HepG2 (cell line): ENCODE results near the gene CCDC116. TPM values are rescaled to one million over a fixed set of nuclear protein-coding genes. Genes with fewer than 3 reads are reported as not detected.

Source experiments
- ASH2L ChIP-seq: fragments of 300-600, 200-600 bp; sonication (generic); IDR thresholded peaks from 2 replicates; pipeline ENCODE4 v1.7.0; 2017; ENCODE audit warnings: low read depth, mild to moderate bottlenecking, moderate library complexity, mixed read lengths, low read length; ENCODE audit not compliant: insufficient read length
- EP300 ChIP-seq, 3 experiments: sonication (generic) in 1 of 3; formaldehyde crosslinking in 1 of 3; IDR thresholded peaks; 2 replicates each; pipeline versions ENCODE4 v1.5.1 to v1.6.1; 2011 to 2020; ENCODE audit warnings: low read depth in 2 of 3, low read length in 2 of 3, borderline replicate concordance in 1 of 3, improper control_type of control experiment in 1 of 3, mild to moderate bottlenecking in 1 of 3, missing genetic modification reagents in 1 of 3, moderate library complexity in 1 of 3
- FOXA3 ChIP-seq: IDR thresholded peaks from 2 replicates; pipeline ENCODE4 v1.6.1; 2016; ENCODE audit warnings: missing genetic modification reagents, missing compliant biosample characterization
- FOXK1 ChIP-seq: sonication (generic); formaldehyde crosslinking; IDR thresholded peaks from 2 replicates; pipeline ENCODE4 v1.4.0; 2020; ENCODE audit warnings: low read depth, missing genetic modification reagents, borderline replicate concordance
- ISL2 ChIP-seq: sonication (generic); formaldehyde crosslinking; IDR thresholded peaks from 2 replicates; pipeline ENCODE4 v1.5.0; 2020; ENCODE audit warnings: missing genetic modification reagents
- MAFF ChIP-seq: IDR thresholded peaks from 2 replicates; pipeline ENCODE4 v1.6.1; 2011; ENCODE audit warnings: low read depth, low read length, improper control_type of control experiment
- NCOA2 ChIP-seq: sonication (generic); formaldehyde crosslinking; IDR thresholded peaks from 2 replicates; pipeline ENCODE4 v1.8.0; 2022; ENCODE audit warnings: inconsistent platforms
- NONO ChIP-seq, 2 experiments: fragments of 450-650 bp in 1 of 2; sonication (generic) in 1 of 2; formaldehyde crosslinking in 1 of 2; IDR thresholded peaks in 1 of 2; conservative IDR thresholded peaks in 1 of 2; 2 replicates each; pipeline versions ENCODE4 v1.6.1 to v1.8.0; 2017 to 2022; ENCODE audit warnings: mild to moderate bottlenecking in 1 of 2, missing genetic modification reagents in 1 of 2, moderate library complexity in 1 of 2
- PHF20 ChIP-seq: sonication (generic); formaldehyde crosslinking; IDR thresholded peaks from 2 replicates; pipeline ENCODE4 v1.5.0; 2020; ENCODE audit warnings: mild to moderate bottlenecking, missing genetic modification reagents
- POLR2A ChIP-seq, 2 experiments: IDR thresholded peaks; 2 replicates each; pipeline ENCODE4 v1.6.1; 2011; ENCODE audit warnings: low read depth in 2 of 2, low read length in 2 of 2, mild to moderate bottlenecking in 1 of 2, moderate library complexity in 1 of 2; ENCODE audit not compliant: insufficient read depth in 1 of 2
- SMAD1 ChIP-seq: sonication (generic); formaldehyde crosslinking; IDR thresholded peaks from 2 replicates; pipeline ENCODE4 v1.4.0; 2020; ENCODE audit warnings: missing genetic modification reagents, low read depth, mild to moderate bottlenecking, borderline replicate concordance
- SP5 ChIP-seq: IDR thresholded peaks from 2 replicates; pipeline ENCODE4 v1.6.1; 2016; ENCODE audit warnings: low read depth, borderline replicate concordance
- ZC3H4 ChIP-seq: sonication (generic); formaldehyde crosslinking; IDR thresholded peaks from 2 replicates; pipeline ENCODE4 v1.4.0; 2020; ENCODE audit warnings: missing genetic modification reagents, borderline replicate concordance
- ZIK1 ChIP-seq: sonication (generic); formaldehyde crosslinking; IDR thresholded peaks from 2 replicates; pipeline ENCODE4 v1.5.0; 2020; ENCODE audit warnings: mild to moderate bottlenecking, low read depth, missing genetic modification reagents, borderline replicate concordance
- ZNF12 ChIP-seq: sonication (generic); formaldehyde crosslinking; IDR thresholded peaks from 2 replicates; pipeline ENCODE4 v1.5.0; 2020; ENCODE audit warnings: missing genetic modification reagents
- ZNF350 ChIP-seq: sonication (generic); formaldehyde crosslinking; IDR thresholded peaks from 2 replicates; pipeline ENCODE4 v1.4.0; 2020; ENCODE audit warnings: mild to moderate bottlenecking, low read depth, missing genetic modification reagents, borderline replicate concordance
- ZNF598 ChIP-seq: sonication (generic); formaldehyde crosslinking; IDR thresholded peaks from 2 replicates; pipeline ENCODE4 v1.5.1; 2020; ENCODE audit warnings: mild to moderate bottlenecking, missing genetic modification reagents, borderline replicate concordance
- ZNF709 ChIP-seq: sonication (generic); formaldehyde crosslinking; IDR thresholded peaks from 2 replicates; pipeline ENCODE4 v1.5.0; 2020; ENCODE audit warnings: mild to moderate bottlenecking, missing genetic modification reagents
- ZNF749 ChIP-seq: sonication (generic); formaldehyde crosslinking; IDR thresholded peaks from 2 replicates; pipeline ENCODE4 v1.8.0; 2022; ENCODE audit warnings: mild to moderate bottlenecking, missing genetic modification reagents, moderate library complexity, borderline replicate concordance
- ZNF761 ChIP-seq: sonication (generic); formaldehyde crosslinking; conservative IDR thresholded peaks from 2 replicates; pipeline ENCODE4 v1.4.0; 2020; ENCODE audit warnings: mild to moderate bottlenecking, missing genetic modification reagents
- polyA plus RNA-seq, 8 experiments: library from polyadenylated mRNA; depleted of rRNA in 3 of 8; stranded (reverse) in 7 of 8; unstranded in 1 of 8; fragments of >200 nt; fragmentation: Illumina TruSeq in 4 of 8; extraction: Trizol in 4 of 8; gene quantifications; 2 replicates each; pipeline versions ENCODE4 v1.2.1 to v1.2.3, GENCODE V29; 2011 to 2016; ENCODE audit warnings: low read depth in 4 of 8, missing spikeins in 1 of 8, mixed read lengths in 1 of 8; ENCODE audit not compliant: insufficient read depth in 1 of 8
- total RNA-seq, 5 experiments: library from RNA; depleted of rRNA; stranded (reverse); fragments of >200 nt; fragmentation: Illumina TruSeq; extraction: Trizol; gene quantifications; 2 replicates each; pipeline ENCODE4 v1.2.3, GENCODE V29; 2016; ENCODE audit warnings: low read depth in 1 of 5
- TF ChIP-seq, protein P1 (sequence below): sonication (generic); formaldehyde crosslinking; IDR thresholded peaks from 2 replicates; pipeline ENCODE4 v1.8.1; 2023; ENCODE audit warnings: mild to moderate bottlenecking, missing genetic modification reagents
- TF ChIP-seq, protein P2 (sequence below): sonication (generic); formaldehyde crosslinking; IDR thresholded peaks from 2 replicates; pipeline ENCODE4 v1.4.0; 2020; ENCODE audit warnings: missing genetic modification reagents, borderline replicate concordance
- TF ChIP-seq, protein P3 (sequence below): sonication (generic); formaldehyde crosslinking; IDR thresholded peaks from 2 replicates; pipeline ENCODE4 v1.5.1; 2020; ENCODE audit warnings: missing genetic modification reagents, mild to moderate bottlenecking, borderline replicate concordance

CCDC116 gene
- total and polyA plus RNA-seq, 2 of the 13 experiments (the other 11 are each of a cell fraction or from before 2014, with no cell fraction given) = 0.15 to 0.33 TPM

DNA sequence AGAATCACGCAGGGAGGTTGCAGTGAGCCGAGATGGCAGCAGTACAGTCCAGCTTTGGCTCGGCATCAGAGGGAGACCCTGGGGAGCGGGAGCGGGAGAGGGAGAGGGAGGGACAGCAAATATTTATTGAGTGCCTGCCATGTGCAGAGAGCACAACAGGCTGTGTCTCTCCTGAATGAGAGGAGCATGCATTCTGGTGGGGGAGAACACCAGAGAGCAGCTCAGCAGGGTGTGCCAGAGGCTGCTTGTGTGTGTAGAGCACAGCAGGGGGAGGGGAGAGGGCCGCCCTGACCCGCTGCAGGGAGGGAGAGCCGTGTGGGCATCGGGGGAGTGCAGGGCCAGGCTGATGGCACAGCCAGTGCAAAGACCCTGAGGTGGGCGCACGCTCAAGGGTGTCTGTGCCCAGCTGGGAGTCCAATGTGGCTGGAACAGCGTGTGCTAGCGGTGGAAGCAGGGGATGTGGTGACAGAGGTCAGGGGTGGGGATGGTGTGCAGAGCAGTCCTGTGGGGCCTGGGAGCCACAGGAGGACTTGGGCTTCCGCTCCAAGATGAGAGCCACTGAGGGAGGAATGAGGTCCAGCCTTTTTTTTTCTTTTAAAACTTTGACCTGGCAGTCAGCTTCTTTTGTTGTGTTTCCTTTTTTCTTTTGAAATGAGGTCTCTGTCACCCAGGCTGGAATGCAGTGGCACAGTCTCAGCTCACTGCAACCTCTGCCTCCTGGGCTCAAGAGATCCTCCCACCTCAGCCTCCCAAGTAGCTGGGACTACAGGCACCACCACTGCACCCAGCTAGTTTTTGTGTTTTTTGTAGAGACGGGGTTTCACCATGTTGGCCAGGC, 45.3 kb downstream of the CCDC116 start (continued):
- TF ChIP-seq PHF20 (CRISPR knock-in tag) (no peak; the same call in 1 of the 2 replicates), POLR2A (IDR thresholded peaks at IDR 0.05; ENCODE audit: insufficient read depth in 1 of 2, low read depth in 2 of 2, low read length in 2 of 2) (no peak), ZNF12 (CRISPR knock-in tag) (no peak; the same call in 1 of the 2 replicates), ZNF350 (CRISPR knock-in tag) (peak; percentile 28; the same call in 1 of the 2 replicates), SP5 (CRISPR knock-in tag) (peak; percentile 96), MAFF (no peak), FOXA3 (CRISPR knock-in tag) (peak; percentile 84), NONO (IDR thresholded peaks at IDR 0.05) (no peak), NONO (CRISPR knock-in tag; conservative IDR thresholded peaks at IDR 0.05) (peak; percentile 74), FOXK1 (CRISPR knock-in tag) (0 out of 2 replicates have a peak, but pooled peaks have one; percentile 28), SMAD1 (CRISPR knock-in tag) (no peak; the same call in 1 of the 2 replicates), ISL2 (CRISPR knock-in tag) (peak; percentile 67), NCOA2 (CRISPR knock-in tag) (peak; percentile 51; the same call in 1 of the 2 replicates), ASH2L (no peak), ZIK1 (CRISPR knock-in tag) (0 out of 2 replicates have a peak, but pooled peaks have one; percentile 57), ZC3H4 (CRISPR knock-in tag) (no peak), ZNF749 (CRISPR knock-in tag) (no peak), ZNF598 (no peak), ZNF761 (CRISPR knock-in tag) (peak; percentile 84), ZNF709 (CRISPR knock-in tag) (no peak), EP300 (IDR thresholded peaks at IDR 0.05; ENCODE audit: low read depth in 2 of 2, low read length in 2 of 2) (peak in 1 of 2 experiments; percentile 28; a peak in 1 of 4 replicates), EP300 (CRISPR knock-in tag; IDR thresholded peaks at IDR 0.05; ENCODE audit: borderline replicate concordance) (peak; percentile 23; the same call in 1 of the 2 replicates)
- TF ChIP-seq, protein P1, sequence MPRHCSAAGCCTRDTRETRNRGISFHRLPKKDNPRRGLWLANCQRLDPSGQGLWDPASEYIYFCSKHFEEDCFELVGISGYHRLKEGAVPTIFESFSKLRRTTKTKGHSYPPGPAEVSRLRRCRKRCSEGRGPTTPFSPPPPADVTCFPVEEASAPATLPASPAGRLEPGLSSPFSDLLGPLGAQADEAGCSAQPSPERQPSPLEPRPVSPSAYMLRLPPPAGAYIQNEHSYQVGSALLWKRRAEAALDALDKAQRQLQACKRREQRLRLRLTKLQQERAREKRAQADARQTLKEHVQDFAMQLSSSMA (CRISPR knock-in tag) = 0 out of 2 replicates have a peak, but pooled peaks have one; percentile 28
- TF ChIP-seq, protein P2, sequence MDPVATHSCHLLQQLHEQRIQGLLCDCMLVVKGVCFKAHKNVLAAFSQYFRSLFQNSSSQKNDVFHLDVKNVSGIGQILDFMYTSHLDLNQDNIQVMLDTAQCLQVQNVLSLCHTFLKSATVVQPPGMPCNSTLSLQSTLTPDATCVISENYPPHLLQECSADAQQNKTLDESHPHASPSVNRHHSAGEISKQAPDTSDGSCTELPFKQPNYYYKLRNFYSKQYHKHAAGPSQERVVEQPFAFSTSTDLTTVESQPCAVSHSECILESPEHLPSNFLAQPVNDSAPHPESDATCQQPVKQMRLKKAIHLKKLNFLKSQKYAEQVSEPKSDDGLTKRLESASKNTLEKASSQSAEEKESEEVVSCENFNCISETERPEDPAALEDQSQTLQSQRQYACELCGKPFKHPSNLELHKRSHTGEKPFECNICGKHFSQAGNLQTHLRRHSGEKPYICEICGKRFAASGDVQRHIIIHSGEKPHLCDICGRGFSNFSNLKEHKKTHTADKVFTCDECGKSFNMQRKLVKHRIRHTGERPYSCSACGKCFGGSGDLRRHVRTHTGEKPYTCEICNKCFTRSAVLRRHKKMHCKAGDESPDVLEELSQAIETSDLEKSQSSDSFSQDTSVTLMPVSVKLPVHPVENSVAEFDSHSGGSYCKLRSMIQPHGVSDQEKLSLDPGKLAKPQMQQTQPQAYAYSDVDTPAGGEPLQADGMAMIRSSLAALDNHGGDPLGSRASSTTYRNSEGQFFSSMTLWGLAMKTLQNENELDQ (CRISPR knock-in tag) = no peak
- TF ChIP-seq, protein P3, sequence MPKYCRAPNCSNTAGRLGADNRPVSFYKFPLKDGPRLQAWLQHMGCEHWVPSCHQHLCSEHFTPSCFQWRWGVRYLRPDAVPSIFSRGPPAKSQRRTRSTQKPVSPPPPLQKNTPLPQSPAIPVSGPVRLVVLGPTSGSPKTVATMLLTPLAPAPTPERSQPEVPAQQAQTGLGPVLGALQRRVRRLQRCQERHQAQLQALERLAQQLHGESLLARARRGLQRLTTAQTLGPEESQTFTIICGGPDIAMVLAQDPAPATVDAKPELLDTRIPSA (CRISPR knock-in tag) = no peak
